BLaER1 (cell line): ENCODE data around the gene PLEKHH1.

Source experiments
- H3K27ac ChIP-seq: shearing (Covaris generic); formaldehyde crosslinking; 2 replicates; pipeline ENCODE4 v1.8.1; 2022
- H3K27me3 ChIP-seq: shearing (Covaris generic); formaldehyde crosslinking; 2 replicates; pipeline ENCODE4 v1.8.1; 2022
- H3K36me3 ChIP-seq: shearing (Covaris generic); formaldehyde crosslinking; 2 replicates; pipeline ENCODE4 v1.8.1; 2022
- H3K4me1 ChIP-seq: shearing (Covaris generic); formaldehyde crosslinking; 2 replicates; pipeline ENCODE4 v1.8.1; 2022
- H3K4me2 ChIP-seq: shearing (Covaris generic); formaldehyde crosslinking; 2 replicates; pipeline ENCODE4 v1.8.1; 2022
- H3K4me3 ChIP-seq: shearing (Covaris generic); formaldehyde crosslinking; 2 replicates; pipeline ENCODE4 v1.8.1; 2022
- H3K9ac ChIP-seq: shearing (Covaris generic); formaldehyde crosslinking; 2 replicates; pipeline ENCODE4 v1.8.1; 2022
- H3K9me3 ChIP-seq: shearing (Covaris generic); formaldehyde crosslinking; 2 replicates; pipeline ENCODE4 v1.8.1; 2022
- H4K20me1 ChIP-seq: shearing (Covaris generic); formaldehyde crosslinking; 2 replicates; pipeline ENCODE4 v1.8.1; 2022
- Cebpa-rat ChIP-seq: shearing (Covaris generic); IDR thresholded peaks from 2 replicates; pipeline ENCODE4 v1.8.1; 2022

Gene PLEKHH1

DNA sequence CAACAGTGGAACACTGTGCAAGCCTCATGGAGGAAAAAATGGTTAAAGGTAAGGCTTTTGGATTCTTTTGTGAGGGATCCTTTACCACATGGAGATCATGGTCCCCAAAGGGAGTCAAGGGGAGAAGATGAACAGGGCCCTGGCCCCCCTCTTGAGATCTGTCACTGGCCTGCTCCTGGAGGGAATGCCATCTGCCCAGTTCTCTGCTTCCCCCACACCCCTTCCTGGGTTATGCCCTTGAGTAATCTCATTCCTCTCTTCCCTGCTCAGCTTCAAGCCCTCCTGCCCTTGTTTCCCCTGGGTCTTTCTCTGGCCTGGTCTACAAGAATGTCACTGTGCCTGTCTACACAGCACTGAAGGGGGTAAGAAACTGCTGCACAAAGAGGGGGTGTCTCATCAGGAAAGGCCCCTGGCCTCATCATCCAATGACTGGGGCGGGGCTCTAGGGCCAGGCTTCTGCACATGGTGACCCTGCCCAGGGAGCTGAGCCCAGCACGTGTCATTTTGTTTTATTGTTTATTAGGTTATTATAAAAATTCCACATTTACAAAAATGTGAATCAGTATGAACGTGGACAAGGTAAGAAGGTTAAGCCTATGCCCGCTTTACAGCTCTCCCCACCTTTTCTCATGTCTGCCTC lies 36.7 kb downstream of the PLEKHH1 start:
- no peak for TF ChIP-seq Cebpa-rat
- no peaks in the 10 kb centered on the region for H4K20me1 ChIP-seq
- H3K4me1 ChIP-seq: peaks cover 9% of the 10 kb centered on the region; the same call in 1 of the 2 replicates
- H3K9me3 ChIP-seq: no peaks in the 10 kb centered on the region
- H3K9ac ChIP-seq: no peak overlapping the region
- H3K27ac ChIP-seq: no peak overlapping the region
- no peaks in the 10 kb centered on the region for H3K27me3 ChIP-seq
- no peak overlapping the region for H3K4me2 ChIP-seq
- no peak overlapping the region for H3K4me3 ChIP-seq
- no peaks in the 10 kb centered on the region for H3K36me3 ChIP-seq

- H3K27ac ChIP-seq: no peak overlapping the region
- no peaks in the 10 kb centered on the region for H4K20me1 ChIP-seq
- H3K27me3 ChIP-seq: no peaks in the 10 kb centered on the region
- no peaks in the 10 kb centered on the region for H3K9me3 ChIP-seq
- H3K4me3 ChIP-seq: no peak overlapping the region
- H3K4me2 ChIP-seq: no peak overlapping the region
- no peak overlapping the region for H3K9ac ChIP-seq
- no peak for TF ChIP-seq Cebpa-rat
- no peaks in the 10 kb centered on the region for H3K36me3 ChIP-seq
- H3K4me1 ChIP-seq: peaks cover 7% of the 10 kb centered on the region; the same call in 1 of the 2 replicates
Observed at GRCh38 chr14:67570453-67570852, 37.4 kb downstream of the PLEKHH1 start.

DNA sequence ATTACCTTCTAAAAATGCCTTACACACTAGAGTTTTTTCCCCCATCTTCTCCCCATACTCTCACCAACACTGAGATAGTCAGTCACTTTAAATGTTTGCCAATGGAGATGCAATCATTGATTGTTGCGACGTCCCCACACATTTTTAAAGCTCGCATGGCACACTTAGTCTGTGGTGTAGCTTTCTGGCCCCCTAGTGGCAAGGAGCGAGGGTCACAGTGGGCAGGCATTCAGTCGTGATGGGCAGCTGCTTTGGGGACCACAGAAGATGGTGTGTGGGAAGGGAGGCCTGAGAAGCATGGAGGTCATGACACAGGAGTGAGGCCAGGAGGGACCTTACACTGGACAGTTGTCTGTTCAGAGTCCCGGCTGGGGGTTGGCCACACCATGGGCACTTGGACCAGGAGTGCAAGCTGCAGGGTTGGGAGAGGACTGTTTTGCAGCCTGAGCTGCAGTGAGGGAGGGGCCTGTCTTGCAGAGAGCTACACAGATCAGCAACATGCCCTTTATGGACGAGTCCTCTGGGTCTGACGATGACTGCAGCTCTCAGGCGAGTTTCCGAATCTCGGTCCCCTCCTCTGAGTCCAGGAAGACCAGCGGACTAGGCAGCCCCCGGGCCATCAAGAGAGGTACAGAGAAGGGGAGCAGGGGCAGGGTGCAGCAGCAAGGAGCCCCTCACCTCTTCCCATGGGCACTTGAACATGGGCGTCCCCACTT lies 38.3 kb downstream of the PLEKHH1 start:
- Histone ChIP-seq H3K4me2 (no peak overlapping the region), H3K4me3 (no peak overlapping the region), H3K4me1 (peaks cover 7% of the 10 kb centered on the region; the same call in 1 of the 2 replicates), H3K27ac (no peak overlapping the region), H3K36me3 (no peaks in the 10 kb centered on the region), H3K9me3 (no peaks in the 10 kb centered on the region), H3K27me3 (no peaks in the 10 kb centered on the region), H4K20me1 (no peaks in the 10 kb centered on the region), H3K9ac (no peak overlapping the region)
- TF ChIP-seq Cebpa-rat: no peak

DNA sequence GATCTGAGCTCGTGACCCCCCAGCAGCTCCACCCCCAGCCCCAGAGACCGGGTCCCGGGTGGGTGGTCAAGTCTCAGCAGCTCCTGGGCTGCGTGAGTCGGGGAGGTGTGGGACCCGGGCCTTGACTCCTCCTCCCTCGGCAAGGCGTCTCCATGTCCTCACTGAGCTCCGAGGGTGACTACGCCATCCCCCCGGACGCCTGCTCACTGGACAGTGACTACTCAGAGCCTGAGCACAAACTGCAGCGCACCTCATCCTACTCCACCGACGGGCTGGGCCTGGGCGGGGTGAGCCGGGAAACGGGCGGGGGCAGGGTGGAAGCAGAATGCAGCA lies 38.9 kb downstream of the PLEKHH1 start:
- Histone ChIP-seq H3K27me3 (no peaks in the 10 kb centered on the region), H3K9ac (no peak overlapping the region), H3K9me3 (no peaks in the 10 kb centered on the region), H3K4me1 (peaks cover 7% of the 10 kb centered on the region; the same call in 1 of the 2 replicates), H3K4me3 (no peak overlapping the region), H3K4me2 (no peak overlapping the region), H4K20me1 (no peaks in the 10 kb centered on the region), H3K27ac (no peak overlapping the region), H3K36me3 (no peaks in the 10 kb centered on the region)
- no peak for TF ChIP-seq Cebpa-rat

GRCh38 chr14:67572608-67573007 lies 39.5 kb downstream of the PLEKHH1 start:
- Histone ChIP-seq H3K36me3 (no peaks in the 10 kb centered on the region), H3K27me3 (no peaks in the 10 kb centered on the region), H3K4me3 (no peak overlapping the region)

DNA sequence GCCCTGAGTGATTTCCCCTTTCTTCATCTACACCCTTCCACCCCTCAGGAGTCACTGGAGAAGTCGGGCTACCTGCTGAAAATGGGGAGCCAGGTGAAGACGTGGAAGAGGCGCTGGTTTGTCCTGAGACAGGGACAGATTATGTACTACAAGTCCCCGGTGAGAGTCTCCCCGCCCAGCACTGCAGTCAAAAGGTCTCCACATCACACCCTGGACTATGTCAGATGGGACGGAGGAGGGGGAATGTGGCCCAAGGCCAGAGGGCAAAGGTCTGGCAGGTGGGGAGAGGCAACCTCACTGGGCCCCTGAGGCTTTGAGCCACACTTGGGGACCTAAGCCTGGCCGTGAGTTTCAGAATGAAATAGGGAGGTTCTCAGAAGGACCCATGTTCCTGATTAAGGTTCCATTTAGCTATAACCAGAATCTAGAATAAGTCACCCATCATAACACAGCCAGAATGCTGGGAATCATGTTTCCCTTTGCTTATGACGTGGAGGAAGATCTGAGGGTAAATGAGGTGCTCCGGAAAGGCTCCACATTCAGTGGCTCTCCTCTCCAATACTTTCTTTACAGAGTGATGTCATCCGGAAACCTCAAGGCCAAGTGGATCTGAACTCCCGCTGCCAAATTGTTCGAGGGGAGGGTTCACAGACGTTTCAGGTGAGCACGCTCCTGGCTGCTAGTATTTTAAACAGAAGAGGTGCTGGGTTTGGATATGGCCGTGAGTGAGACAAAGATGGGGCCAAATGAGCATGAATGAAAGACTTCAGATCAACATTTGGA lies 40.3 kb downstream of the PLEKHH1 start:
- Histone ChIP-seq H3K9me3 (no peaks in the 10 kb centered on the region), H3K27me3 (no peaks in the 10 kb centered on the region), H3K4me3 (no peak overlapping the region), H3K36me3 (no peaks in the 10 kb centered on the region), H3K4me2 (no peak overlapping the region), H4K20me1 (no peaks in the 10 kb centered on the region), H3K27ac (no peak overlapping the region), H3K4me1 (peaks cover 7% of the 10 kb centered on the region; the same call in 1 of the 2 replicates), H3K9ac (no peak overlapping the region)
- TF ChIP-seq Cebpa-rat: no peak

More at GRCh38 chr14:67572608-67573007, 39.5 kb downstream of the PLEKHH1 start:
- Histone ChIP-seq H4K20me1 (no peaks in the 10 kb centered on the region), H3K27ac (no peak overlapping the region), H3K4me2 (no peak overlapping the region), H3K9ac (no peak overlapping the region), H3K9me3 (no peaks in the 10 kb centered on the region), H3K4me1 (peaks cover 7% of the 10 kb centered on the region; the same call in 1 of the 2 replicates)
- no peak for TF ChIP-seq Cebpa-rat

DNA sequence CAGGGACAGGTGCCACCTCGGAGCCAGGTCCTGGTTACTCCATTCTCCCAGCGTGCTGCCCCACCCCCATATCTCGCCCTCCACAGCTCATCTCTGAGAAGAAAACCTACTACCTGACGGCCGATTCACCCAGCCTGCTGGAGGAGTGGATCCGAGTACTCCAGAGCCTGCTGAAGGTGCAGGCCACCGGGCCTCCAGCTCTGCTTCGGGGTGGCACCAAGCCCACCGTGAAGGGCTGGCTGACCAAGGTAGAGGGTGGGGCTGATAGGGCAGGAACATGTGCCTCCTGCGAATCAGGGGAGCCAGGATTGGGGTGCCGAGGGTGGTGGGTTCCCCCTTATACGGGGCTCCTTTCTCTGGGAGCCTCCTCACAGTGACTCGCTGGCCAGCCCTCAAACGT lies 41.1 kb downstream of the PLEKHH1 start:
- Histone ChIP-seq H3K9ac (no peak overlapping the region), H3K4me1 (peaks cover 7% of the 10 kb centered on the region; the same call in 1 of the 2 replicates)

GRCh38 chr14:67574806-67575205 lies 41.7 kb downstream of the PLEKHH1 start:
- H3K4me2 ChIP-seq: no peak overlapping the region
- H3K9me3 ChIP-seq: no peaks in the 10 kb centered on the region
- H3K9ac ChIP-seq: no peak overlapping the region
- no peak for TF ChIP-seq Cebpa-rat
- H3K27ac ChIP-seq: no peak overlapping the region
- H3K27me3 ChIP-seq: no peaks in the 10 kb centered on the region
- H3K4me3 ChIP-seq: no peak overlapping the region
- peaks cover 1% of the 10 kb centered on the region; the same call in 1 of the 2 replicates for H3K4me1 ChIP-seq
- H3K36me3 ChIP-seq: no peaks in the 10 kb centered on the region
- no peaks in the 10 kb centered on the region for H4K20me1 ChIP-seq

More for the DNA sequence above, 41.1 kb downstream of the PLEKHH1 start:
- no peaks in the 10 kb centered on the region for H3K27me3 ChIP-seq
- no peaks in the 10 kb centered on the region for H3K36me3 ChIP-seq
- no peaks in the 10 kb centered on the region for H4K20me1 ChIP-seq
- H3K4me3 ChIP-seq: no peak overlapping the region
- no peak overlapping the region for H3K27ac ChIP-seq
- no peaks in the 10 kb centered on the region for H3K9me3 ChIP-seq
- no peak overlapping the region for H3K4me2 ChIP-seq
- TF ChIP-seq Cebpa-rat: no peak

GRCh38 chr14:67575684-67576083 lies 42.6 kb downstream of the PLEKHH1 start:
- H3K36me3 ChIP-seq: no peaks in the 10 kb centered on the region
- TF ChIP-seq Cebpa-rat: no peak
- no peaks in the 10 kb centered on the region for H4K20me1 ChIP-seq
- H3K4me1 ChIP-seq: no peaks in the 10 kb centered on the region
- H3K4me3 ChIP-seq: no peak overlapping the region
- H3K9ac ChIP-seq: no peak overlapping the region
- H3K4me2 ChIP-seq: no peak overlapping the region
- no peaks in the 10 kb centered on the region for H3K9me3 ChIP-seq
- H3K27ac ChIP-seq: no peak overlapping the region
- no peaks in the 10 kb centered on the region for H3K27me3 ChIP-seq
